Measurements from ENCODE around the gene TSPAN4.
A peak's percentile ranks its signal among the peaks of the same experiment; 100 is the strongest.

The TSPAN4 gene

DNA sequence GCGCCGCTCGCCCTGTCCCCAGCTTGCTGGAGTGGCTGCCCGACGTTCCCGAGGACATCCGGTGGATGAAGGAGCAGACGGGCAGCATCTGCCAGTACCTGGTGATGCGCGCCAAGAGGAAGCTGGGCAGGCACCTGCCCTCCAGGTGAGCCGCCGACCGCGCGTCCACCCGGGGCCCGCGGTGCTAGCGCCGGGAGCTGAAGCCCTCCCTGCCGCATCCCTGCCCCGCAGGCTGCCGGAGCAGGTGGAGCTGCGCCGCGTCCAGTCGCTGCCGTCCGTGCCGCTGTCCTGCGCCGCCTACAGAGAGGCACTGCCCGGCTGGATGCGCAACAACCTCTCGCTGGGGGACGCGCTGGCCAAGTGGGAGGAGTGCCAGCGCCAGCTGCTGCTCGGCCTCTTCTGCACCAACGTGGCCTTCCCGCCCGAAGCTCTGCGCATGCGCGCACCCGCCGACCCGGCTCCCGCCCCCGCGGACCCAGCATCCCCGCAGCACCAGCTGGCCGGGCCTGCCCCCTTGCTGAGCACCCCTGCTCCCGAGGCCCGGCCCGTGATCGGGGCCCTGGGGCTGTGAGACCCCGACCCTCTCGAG, 18.3 kb upstream of the TSPAN4 start:
- TF ChIP-seq POLR2A (IDR thresholded peaks at IDR 0.05; ENCODE audit: low read length): no peak
- TF ChIP-seq GATA1 (IDR thresholded peaks at IDR 0.05; ENCODE audit: low read depth, low read length): no peak
- no peak for DNase-seq

DNA sequence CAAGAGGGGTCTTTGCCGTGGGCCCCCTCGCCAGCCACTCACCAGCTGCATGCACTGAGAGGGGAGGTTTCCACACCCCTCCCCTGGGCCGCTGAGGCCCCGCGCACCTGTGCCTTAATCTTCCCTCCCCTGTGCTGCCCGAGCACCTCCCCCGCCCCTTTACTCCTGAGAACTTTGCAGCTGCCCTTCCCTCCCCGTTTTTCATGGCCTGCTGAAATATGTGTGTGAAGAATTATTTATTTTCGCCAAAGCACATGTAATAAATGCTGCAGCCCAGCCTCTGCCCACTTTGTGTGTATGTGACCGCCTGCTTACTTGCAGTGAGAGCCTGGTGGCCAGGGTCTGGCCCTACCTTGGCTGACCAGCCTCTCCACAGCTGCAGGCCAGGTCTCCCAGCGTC, 17.7 kb upstream of the TSPAN4 start:
- no peak for DNase-seq
- TF ChIP-seq GATA1 (IDR thresholded peaks at IDR 0.05; ENCODE audit: low read depth, low read length): no peak
- TF ChIP-seq POLR2A (IDR thresholded peaks at IDR 0.05; ENCODE audit: low read length): no peak

DNA sequence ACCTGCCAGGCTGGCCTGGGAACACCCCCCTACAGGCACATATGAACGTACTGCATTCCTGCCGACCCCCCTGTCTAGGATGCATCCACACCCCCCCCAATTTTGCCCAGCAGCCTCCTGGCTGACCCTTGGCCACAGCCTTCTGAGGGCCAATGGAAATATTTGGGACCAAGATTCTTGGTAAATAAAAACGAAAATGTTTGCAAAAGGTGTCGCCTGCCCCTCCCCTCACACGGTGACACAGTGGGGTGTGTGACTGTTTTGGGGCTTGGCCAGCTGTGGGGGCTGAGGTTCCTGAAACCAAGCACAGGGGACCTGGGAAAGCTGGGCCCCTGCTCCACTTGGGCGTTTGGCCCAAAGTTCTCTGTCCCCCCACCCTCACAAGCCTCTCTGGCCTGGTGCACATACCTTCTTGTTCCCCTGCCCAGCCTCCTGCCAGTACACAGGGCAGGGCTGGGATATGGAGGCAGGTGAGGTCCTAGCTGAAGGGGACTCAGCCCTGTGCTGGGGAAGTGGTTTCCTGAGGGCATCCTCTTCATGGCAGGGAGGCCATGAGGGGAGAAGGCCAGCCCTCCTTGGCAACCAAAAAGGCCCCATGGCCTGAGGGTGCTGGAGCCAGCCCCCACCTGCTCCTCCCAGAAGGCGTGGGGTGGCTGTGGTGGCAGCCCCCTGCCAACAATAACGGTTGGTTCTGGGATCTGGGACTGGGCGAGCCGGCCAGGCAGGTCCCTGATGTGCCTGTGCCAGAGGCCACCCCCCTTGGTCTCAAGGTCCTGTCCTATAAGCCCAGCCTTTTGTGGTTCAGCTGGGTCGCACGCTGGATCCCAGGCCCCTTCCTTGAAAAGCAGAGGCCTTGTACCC, 17.1 kb upstream of the TSPAN4 start:
- no peak for DNase-seq
- TF ChIP-seq POLR2A (IDR thresholded peaks at IDR 0.05; ENCODE audit: low read length) (no peak), GATA1 (IDR thresholded peaks at IDR 0.05; ENCODE audit: low read depth, low read length) (no peak)

DNA sequence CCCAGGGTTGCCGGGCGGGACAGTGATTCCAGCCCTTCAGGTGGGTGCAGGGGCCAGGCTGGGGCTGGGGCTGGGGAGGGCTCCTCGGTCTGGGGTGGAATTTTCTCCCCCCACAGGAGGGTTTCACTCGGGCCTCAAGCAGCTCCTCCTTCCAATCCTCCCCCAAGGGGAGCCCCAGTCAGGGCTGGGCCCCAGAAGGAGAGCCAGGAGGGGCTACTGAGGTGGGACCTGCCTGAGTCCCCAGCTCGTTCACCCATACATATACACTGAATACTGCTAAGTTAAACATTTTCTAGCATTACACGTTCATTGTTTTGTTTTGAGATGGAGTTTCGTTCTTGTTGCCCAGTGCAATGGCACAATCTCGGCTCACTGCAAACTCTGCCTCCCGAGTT, 16.4 kb upstream of the TSPAN4 start:
- TF ChIP-seq GATA1 (IDR thresholded peaks at IDR 0.05; ENCODE audit: low read depth, low read length) (no peak), POLR2A (IDR thresholded peaks at IDR 0.05; ENCODE audit: low read length) (no peak)
- DNase-seq: no peak

DNA sequence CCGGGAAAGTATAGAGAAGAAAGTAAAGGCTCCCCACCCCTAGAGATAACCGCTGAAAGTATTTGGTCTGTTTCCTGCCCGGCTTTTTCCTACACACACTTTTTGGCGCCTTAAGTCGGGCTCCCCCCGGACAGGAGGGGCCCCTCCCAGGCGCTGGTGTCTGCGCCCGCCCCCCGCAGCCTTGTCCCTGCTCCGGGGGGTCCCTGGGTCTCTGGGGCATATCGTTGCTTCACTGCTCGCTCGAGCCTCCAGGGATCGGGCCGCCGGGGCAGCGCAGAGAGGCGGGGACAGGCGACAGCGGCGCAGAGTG, 15.9 kb upstream of the TSPAN4 start:
- no peak for DNase-seq
- TF ChIP-seq POLR2A (IDR thresholded peaks at IDR 0.05; ENCODE audit: low read length) (no peak), GATA1 (IDR thresholded peaks at IDR 0.05; ENCODE audit: low read depth, low read length) (no peak)

DNA sequence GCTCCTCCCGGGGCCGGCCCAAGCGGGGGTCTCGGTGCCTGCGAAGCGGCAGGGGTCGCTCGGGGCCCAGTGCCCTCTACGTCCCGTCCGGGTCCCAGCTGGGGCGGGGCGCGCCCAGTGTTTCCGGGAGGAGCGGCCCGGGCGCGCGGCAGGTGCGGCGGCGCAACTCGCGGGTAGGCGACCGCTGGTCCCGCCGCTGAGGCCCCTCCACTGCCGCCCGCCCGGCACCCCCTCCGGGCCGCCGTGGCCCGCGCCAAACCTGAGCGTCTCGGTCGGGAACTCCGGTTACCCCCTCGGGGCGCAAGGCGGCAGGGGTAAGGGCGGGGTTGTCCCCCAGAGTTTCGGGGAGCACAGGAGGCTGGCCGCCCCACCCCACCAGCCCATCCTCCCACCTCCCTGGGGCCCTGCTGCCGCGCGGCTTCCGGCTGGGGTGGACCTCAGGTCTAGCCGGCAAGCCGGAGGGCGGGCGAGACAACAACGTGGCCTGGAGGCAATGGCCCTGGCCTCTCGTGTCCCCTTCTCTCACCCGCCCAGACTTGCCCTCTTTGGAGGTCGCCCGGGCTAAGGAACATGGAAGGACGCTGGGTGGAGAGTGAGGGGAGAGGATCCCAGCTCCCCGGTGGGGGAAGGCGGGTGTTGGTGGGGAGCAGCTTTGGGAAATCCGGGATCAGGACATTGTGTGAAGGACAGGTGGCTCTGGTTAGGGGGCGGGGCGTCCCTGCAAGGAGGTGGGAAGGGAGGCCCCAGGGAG, 15.3 kb upstream of the TSPAN4 start:
- no peak for DNase-seq
- TF ChIP-seq POLR2A (IDR thresholded peaks at IDR 0.05; ENCODE audit: low read length) (no peak), GATA1 (IDR thresholded peaks at IDR 0.05; ENCODE audit: low read depth, low read length) (no peak)

DNA sequence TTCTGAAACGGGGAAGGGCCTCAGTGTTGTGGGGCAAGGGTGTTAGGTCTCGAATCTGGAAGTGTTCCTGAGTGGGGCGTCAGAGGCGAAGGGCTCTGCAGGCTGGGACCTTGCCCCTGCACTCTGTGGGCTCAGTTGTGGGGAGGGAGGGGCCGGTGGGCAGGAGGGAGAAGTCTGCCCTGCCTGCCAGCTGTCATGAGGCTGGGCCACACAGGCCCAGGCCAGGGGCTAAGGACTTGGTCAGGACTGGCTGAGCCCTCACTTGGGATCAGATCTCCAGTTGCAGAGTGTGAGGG, 14.8 kb upstream of the TSPAN4 start, which contains the start of gene CRACR2B:
TSS of gene CRACR2B (plus strand) at position 23 of the 296 bp plus-strand sequence. CDS start 689 bp downstream, outside the sequence.
- TF ChIP-seq GATA1 (IDR thresholded peaks at IDR 0.05; ENCODE audit: low read depth, low read length) (no peak), POLR2A (IDR thresholded peaks at IDR 0.05; ENCODE audit: low read length) (no peak)
- no peak for DNase-seq

DNA sequence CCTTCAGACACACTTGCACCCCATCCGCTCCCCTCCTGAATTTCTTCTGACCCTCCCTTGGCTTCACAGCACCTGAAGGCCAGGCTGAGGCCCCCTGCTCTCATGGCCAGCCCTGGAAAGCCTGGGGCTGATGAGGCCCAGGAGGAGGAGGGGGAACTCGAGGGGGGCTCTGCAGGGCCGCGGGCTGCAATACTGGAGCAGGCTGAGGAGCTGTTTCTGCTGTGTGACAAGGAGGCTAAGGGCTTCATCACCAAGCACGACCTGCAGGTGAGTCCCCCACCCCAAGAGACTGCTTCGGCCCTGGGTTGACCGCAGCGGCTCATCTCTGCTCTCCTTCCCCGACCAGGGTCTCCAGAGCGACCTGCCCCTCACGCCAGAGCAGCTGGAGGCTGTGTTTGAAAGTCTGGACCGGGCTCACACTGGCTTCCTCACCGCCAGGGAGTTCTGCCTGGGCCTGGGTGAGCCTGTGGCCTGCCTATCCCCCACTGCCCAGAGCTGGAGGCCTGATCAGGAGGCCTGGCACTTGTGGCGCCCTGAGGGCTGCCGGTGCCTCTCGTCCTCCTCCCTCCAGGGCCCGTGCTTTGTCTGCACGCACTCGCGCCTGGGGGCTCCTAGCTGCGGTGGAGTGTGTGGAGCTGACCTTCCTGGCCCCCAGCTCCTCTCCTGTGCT, 14.0 kb upstream of the TSPAN4 start:
- TF ChIP-seq POLR2A (IDR thresholded peaks at IDR 0.05; ENCODE audit: low read length) (no peak), GATA1 (IDR thresholded peaks at IDR 0.05; ENCODE audit: low read depth, low read length) (no peak)
- DNase-seq: no peak

DNA sequence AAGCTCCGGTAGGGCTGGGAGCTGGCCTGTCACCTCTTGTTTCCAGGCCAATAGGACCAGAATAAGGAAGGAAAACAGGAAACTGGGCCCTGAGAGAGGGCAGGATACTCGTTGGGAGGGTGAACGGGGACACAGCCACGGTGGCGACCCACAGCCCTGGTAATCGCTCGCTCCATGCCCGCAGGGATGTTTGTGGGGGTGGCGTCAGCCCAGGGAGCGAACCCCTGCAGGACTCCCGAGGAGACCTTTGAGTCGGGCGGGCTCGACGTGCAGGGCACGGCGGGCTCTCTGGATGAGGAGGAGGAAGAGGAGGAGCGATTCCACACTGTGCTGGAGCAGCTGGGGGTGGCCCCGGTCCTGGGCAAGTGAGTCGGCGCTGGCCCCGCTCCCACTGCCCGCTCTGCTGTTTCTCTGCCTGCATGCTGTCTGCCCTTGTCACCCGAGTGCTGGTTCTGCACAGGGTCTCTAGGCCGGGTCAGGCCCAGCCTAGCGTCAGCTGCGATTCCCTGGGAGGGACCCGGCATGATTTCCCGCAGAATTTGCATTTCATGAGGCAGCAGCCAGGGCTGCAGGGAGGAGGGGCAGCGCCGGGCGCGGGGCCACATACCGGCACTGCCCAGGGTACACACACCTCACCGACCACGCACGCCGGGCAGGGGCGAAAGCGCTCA, 13.3 kb upstream of the TSPAN4 start:
- TF ChIP-seq POLR2A (IDR thresholded peaks at IDR 0.05; ENCODE audit: low read length): no peak
- no peak for TF ChIP-seq GATA1 (IDR thresholded peaks at IDR 0.05; ENCODE audit: low read depth, low read length)
- DNase-seq: no peak

DNA sequence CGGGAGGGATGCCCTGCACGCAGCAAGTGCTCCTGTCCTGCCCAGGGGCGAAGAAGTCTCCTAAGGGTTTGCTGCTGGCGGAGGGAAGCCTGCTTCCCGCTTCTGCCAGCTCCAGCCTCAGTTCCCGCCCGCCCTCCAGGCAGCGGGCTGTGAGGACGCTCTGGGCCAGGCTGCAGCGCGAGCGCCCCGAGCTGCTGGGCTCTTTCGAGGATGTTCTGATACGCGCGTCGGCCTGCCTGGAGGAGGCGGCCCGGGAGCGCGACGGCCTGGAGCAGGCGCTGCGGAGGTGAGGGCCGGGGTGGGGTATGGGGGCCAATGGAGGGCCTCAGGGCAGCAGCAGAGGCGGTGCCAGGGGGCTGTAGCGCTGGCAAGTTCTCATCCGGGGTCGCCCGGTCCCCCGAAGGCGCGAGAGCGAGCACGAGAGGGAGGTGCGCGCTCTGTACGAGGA, 12.8 kb upstream of the TSPAN4 start:
- TF ChIP-seq GATA1 (IDR thresholded peaks at IDR 0.05; ENCODE audit: low read depth, low read length): no peak
- no peak for DNase-seq

DNA sequence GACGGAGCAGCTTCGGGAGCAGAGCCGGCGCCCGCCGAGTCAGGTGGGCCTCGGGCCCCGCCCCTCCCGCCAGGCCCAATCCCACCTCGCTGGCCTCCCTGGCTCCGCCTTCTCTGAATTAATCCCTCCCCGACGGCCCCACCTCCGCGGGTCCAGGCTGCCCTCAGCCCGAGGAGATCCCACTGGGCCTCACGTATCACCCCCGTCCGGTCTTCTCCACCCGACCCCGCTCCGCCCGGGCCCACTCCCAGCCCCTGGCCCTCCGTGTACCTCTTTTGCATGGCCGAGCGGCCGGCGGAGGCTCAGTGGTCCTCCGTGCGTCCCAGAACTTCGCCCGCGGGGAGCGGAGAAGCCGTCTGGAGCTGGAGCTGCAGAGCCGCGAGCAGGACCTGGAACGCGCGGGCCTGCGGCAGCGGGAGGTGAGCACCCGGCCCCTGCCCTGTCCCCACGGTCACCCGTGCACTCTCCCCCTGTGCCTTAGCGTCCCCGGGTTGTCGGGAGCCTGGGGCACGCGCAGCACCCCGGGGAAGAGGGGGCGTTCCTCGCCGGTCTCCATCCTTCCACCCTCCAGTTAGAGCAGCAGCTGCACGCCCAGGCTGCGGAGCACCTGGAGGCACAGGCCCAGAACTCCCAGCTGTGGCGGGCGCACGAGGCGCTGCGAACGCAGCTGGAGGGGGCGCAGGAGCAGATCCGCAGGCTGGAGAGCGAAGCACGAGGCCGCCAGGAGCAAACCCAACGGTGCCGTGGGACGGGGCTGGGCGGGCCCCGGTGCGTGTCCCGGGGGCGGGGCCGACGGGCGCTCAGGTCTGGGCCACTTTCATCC, 12.1 kb upstream of the TSPAN4 start:
- TF ChIP-seq POLR2A (IDR thresholded peaks at IDR 0.05; ENCODE audit: low read length) (no peak), GATA1 (IDR thresholded peaks at IDR 0.05; ENCODE audit: low read depth, low read length) (no peak)
- peak; percentile 55 for DNase-seq

DNA sequence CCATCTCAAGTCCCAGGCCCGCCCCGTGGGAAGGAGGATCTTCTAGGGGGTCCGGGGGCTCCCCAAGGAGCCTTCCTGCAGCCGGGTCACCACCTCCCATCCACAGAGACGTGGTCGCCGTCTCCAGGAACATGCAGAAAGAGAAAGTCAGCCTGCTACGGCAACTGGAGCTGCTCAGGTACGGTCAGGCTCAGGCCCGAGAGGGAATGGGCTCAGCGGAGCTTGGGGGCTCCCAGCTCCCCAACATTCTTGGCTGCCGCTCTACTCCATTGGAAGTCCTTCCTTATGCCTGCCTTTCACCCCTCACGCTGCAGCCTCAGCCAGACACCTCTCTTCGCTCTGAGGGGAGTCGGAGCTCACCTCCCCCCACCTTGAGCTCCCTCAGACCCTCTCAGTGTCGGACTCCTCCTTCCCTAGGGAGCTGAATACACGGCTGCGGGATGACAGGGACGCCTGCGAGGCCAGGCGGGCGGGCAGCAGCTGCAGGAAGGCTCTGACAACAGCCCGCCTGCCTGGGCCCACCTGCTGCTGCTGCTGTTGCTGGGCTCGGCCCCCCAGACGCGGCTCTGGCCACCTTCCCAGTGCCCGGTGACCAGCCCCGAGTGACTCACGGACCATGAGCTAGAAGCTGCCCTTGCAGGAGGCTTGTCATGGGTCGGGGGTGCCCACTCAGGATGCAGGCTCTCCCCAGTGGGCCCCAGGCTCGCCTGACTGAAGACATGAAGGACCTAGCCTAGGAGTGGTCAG, 11.4 kb upstream of the TSPAN4 start:
- no peak for DNase-seq
- TF ChIP-seq GATA1 (IDR thresholded peaks at IDR 0.05; ENCODE audit: low read depth, low read length): no peak
- TF ChIP-seq POLR2A (IDR thresholded peaks at IDR 0.05; ENCODE audit: low read length): no peak
